NT2/D1 (cell line): ENCODE results near the gene OR10G4.
"Not testable (repeated sequence)": the region's sequence is repeated elsewhere in the genome, so short reads cannot be mapped to it uniquely, and the experiment has no call there.

ENCODE experiments used
- DNase-seq: peaks from one replicate; pipeline ENCODE4 v3.0.0-alpha.2; 2011; ENCODE audit warnings: low read depth, low spot score
- H3K27me3 ChIP-seq: 2 replicates; pipeline ENCODE4 v1.6.0; 2011; ENCODE audit warnings: mild to moderate bottlenecking; ENCODE audit not compliant: insufficient read length, insufficient read depth
- H3K36me3 ChIP-seq: 2 replicates; pipeline ENCODE4 v1.6.1; 2011; ENCODE audit warnings: mild to moderate bottlenecking, low read length, mixed read lengths; ENCODE audit not compliant: insufficient read depth, insufficient read length
- H3K4me1 ChIP-seq: 2 replicates; pipeline ENCODE4 v1.5.1; 2011; ENCODE audit not compliant: insufficient read depth, insufficient read length
- H3K4me3 ChIP-seq: 2 replicates; pipeline ENCODE4 v1.5.1; 2011; ENCODE audit warnings: low read depth; ENCODE audit not compliant: insufficient read length
- H3K9ac ChIP-seq: 2 replicates; pipeline ENCODE4 v1.6.0; 2011; ENCODE audit warnings: low read depth; ENCODE audit not compliant: insufficient read length
- H3K9me3 ChIP-seq: 2 replicates; pipeline ENCODE4 v1.5.1; 2011; ENCODE audit warnings: mild to moderate bottlenecking, low read length; ENCODE audit not compliant: insufficient read depth
- SUZ12 ChIP-seq: IDR thresholded peaks from 2 replicates; pipeline ENCODE4 v1.6.1; 2011; ENCODE audit not compliant: insufficient read length, insufficient read depth; ENCODE audit errors: extremely low read depth
- YY1 ChIP-seq: IDR thresholded peaks from 2 replicates; pipeline ENCODE4 v1.6.1; 2011; ENCODE audit not compliant: insufficient read length, insufficient read depth
- ZNF274 ChIP-seq: IDR thresholded peaks from 2 replicates; pipeline ENCODE4 v1.6.1; 2011; ENCODE audit warnings: mild to moderate bottlenecking, low read depth, low read length

The OR10G4 gene, protein sequence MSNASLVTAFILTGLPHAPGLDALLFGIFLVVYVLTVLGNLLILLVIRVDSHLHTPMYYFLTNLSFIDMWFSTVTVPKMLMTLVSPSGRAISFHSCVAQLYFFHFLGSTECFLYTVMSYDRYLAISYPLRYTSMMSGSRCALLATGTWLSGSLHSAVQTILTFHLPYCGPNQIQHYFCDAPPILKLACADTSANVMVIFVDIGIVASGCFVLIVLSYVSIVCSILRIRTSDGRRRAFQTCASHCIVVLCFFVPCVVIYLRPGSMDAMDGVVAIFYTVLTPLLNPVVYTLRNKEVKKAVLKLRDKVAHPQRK

DNA sequence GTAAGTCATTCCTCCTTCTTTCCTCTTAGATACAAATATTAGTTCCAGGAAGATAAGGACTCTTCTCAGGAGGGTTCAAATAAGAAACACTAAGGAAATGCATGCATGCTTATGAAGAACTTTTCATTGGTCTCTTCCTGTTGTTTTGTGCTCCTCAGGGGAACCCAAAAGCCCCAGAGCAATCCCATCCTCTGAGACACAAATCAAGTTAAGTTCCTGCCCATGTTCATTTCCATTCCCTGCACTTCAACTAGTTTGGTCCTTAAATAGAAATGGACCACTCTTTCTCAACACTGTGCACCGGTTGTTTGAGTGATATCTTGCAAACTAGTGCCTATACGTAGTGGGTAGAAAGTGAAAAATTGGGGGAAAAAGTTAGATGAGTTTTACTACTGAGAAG is at the start of gene OR10G4:
OR10G4 (plus strand) TSS at position 301 of the 400 bp plus-strand sequence. CDS start 2,578 bp downstream, outside the sequence.
- no peaks in the 10 kb centered on the region for H3K27me3 ChIP-seq
- no peak for DNase-seq
- no peaks in the 10 kb centered on the region for H3K9me3 ChIP-seq
- TF ChIP-seq ZNF274 (no peak), SUZ12 (no peak)
- no peak within 1 kb of the TSS for H3K4me3 ChIP-seq
- H3K9ac ChIP-seq: no peak within 1 kb of the TSS
- no peaks in the 10 kb centered on the region for H3K36me3 ChIP-seq
- no peaks in the 10 kb centered on the region for H3K4me1 ChIP-seq

DNA sequence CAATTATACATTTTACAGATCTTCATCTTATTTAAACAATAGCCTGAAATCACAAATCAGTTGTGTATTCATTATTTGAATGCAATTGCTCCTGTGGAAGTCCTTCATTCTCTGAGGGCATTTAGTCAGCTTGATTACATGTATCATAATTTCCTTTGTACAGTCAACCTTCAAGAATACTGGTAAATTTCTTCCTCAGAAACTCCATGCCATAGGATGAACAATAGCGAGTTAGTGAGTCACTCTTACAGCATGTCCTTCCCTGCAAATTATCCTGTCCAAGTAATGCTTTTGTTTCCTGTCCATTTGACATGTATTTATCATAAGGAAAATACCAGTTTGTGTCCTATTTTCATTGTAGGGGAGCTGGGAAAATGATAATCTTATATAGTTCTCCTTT is 39.0 kb upstream of the OR10G4 start:
- no peak for TF ChIP-seq YY1
- TF ChIP-seq ZNF274: no peak
- TF ChIP-seq SUZ12: no peak
- H3K9ac ChIP-seq: no peak overlapping the region
- no peak overlapping the region for H3K4me3 ChIP-seq
- no peaks in the 10 kb centered on the region for H3K36me3 ChIP-seq
- no peak for DNase-seq
- no peaks in the 10 kb centered on the region for H3K4me1 ChIP-seq
- no peaks in the 10 kb centered on the region for H3K9me3 ChIP-seq
- no peaks in the 10 kb centered on the region for H3K27me3 ChIP-seq

DNA sequence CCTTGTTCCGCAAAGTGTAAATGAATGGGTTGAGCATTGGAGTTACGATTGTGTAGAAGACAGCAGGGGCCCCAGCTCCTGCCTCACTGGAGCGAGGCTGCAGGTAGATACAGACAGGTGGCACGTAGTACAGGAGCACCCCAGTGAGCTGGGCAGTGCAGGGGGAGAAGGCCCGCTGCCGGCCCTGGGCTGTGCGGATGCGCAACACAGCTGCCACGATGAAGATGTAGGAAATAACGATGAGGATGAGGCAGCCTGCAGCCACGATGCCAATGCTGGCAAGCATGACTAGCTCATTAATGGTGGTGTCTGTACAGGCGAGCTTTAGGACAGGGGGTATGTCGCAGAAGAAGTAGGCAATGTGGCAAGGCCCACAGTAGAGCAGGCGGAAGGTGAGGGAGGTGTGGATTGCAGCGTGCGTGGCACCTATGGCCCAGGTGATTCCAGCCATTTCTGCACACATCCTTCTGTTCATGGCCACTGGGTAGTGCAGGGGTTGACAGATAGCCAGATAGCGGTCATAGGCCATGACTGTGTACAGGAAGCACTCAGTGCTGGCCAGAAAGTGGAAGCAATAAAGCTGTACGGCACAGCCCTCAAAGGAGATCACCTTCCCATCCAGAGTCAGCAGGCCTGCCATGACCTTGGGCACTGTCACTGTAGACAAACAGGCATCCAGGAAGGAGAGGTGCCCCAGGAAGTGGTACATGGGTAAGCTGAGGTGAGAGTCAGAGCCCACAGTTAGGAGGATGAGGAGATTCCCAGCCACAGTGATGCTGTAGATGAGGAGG is 35.8 kb upstream of the OR10G4 start:
- Histone ChIP-seq H3K36me3 (no peaks in the 10 kb centered on the region), H3K9me3 (no peaks in the 10 kb centered on the region), H3K27me3 (no peaks in the 10 kb centered on the region), H3K4me1 (no peaks in the 10 kb centered on the region), H3K9ac (no peak overlapping the region), H3K4me3 (no peak overlapping the region)
- DNase-seq: no peak
- TF ChIP-seq SUZ12: no peak
- TF ChIP-seq ZNF274: no peak
- no peak for TF ChIP-seq YY1

DNA sequence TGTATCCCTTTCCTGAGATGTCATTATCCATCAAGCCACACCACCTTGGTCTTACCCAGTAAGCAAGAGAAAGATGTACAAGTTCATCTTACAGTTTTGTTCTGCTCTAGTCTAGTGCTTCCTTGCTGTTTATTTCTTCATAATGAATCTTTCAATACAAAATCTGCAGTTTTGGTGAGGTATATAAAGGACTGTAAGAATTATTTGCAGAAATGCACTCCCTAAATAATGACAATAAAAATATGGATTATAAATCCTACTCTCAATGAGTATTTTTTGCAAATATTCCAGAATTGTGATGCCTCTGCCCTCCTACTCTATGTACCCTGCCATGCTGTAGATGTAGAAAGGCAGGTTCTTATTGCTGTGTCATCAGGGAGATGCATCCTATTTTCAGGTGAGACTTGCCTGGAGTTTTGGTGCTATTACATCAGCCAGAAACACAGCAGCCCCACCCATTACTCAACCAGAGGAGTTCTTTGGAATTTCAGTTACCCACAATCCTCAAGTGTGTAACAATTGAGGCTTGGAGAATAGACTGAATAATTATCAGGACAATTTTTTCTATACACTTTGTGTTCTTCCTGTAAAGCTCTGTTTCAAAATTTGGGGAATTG is 35.0 kb upstream of the OR10G4 start, which contains the start of gene OR10S1:
OR10S1 (minus strand) TSS at position 51 of the 617 bp plus-strand sequence. CDS start 117 bp downstream, outside the sequence.
- Histone ChIP-seq H3K4me3 (no peak within 1 kb of the TSS), H3K36me3 (no peaks in the 10 kb centered on the region), H3K4me1 (no peaks in the 10 kb centered on the region), H3K27me3 (no peaks in the 10 kb centered on the region), H3K9ac (no peak within 1 kb of the TSS), H3K9me3 (no peaks in the 10 kb centered on the region)
- no peak for DNase-seq
- no peak for TF ChIP-seq YY1
- TF ChIP-seq SUZ12: no peak
- TF ChIP-seq ZNF274: no peak

DNA sequence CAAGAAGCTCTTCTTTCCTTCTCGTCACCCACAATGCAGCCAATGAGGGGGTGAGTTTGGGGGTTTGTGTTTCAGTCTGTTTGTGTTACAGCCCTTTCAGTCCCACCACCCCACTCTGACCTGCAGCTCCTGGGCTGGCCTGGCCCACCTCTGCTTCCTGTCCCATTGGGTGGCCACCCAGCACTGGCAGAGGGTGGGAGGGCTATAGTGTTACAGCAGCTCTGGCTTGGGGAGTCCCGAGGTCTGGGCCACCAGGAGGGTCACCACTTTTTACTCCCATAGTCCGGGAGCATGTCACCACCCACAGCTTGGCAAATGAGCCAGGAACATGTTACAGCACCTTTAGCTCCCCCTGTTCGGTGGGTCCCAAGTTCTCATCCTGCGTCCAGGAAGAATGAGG is 33.5 kb upstream of the OR10G4 start:
- Histone ChIP-seq H3K9ac (no peak overlapping the region), H3K27me3 (no peaks in the 10 kb centered on the region), H3K4me1 (no peaks in the 10 kb centered on the region), H3K36me3 (no peaks in the 10 kb centered on the region), H3K9me3 (no peaks in the 10 kb centered on the region), H3K4me3 (no peak overlapping the region)
- DNase-seq: no peak
- no peak for TF ChIP-seq YY1
- no peak for TF ChIP-seq SUZ12
- no peak for TF ChIP-seq ZNF274

DNA sequence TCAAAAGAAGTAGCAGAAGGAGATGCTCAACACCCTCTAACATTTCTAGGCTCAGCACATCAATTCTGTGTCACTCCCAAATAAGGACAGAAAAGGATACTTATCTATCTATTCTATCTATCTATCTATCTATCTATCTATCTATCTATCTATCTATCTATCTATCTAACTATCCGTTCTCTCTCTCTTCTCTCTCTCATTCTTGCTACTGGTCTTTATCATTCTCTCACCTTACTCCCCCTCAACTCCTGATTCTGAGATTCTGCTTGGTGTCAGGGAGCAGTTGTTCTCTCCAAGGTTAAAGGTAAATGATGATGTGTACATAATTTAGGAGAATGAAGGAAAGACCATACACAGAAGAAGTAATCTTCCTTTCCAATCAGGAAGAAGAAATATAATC is 17.7 kb upstream of the OR10G4 start, which contains the start of gene OR10G6:
OR10G6 (minus strand) TSS at position 43 of the 400 bp plus-strand sequence; CDS start at position 43, 0 bp downstream.
- H3K9me3 ChIP-seq: no peaks in the 10 kb centered on the region
- no peaks in the 10 kb centered on the region for H3K4me1 ChIP-seq
- DNase-seq: no peak
- no peak within 1 kb of the TSS for H3K9ac ChIP-seq
- no peaks in the 10 kb centered on the region for H3K36me3 ChIP-seq
- no peaks in the 10 kb centered on the region for H3K27me3 ChIP-seq
- no peak within 1 kb of the TSS for H3K4me3 ChIP-seq
- no peak for TF ChIP-seq ZNF274

DNA sequence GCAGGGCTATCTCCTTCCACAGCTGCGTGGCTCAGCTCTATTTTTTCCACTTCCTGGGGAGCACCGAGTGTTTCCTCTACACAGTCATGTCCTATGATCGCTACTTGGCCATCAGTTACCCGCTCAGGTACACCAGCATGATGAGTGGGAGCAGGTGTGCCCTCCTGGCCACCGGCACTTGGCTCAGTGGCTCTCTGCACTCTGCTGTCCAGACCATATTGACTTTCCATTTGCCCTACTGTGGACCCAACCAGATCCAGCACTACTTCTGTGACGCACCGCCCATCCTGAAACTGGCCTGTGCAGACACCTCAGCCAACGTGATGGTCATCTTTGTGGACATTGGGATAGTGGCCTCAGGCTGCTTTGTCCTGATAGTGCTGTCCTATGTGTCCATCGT is 3.0 kb downstream of the OR10G4 start:
- not testable (repeated sequence) for H3K9me3 ChIP-seq, H3K9ac ChIP-seq, H3K36me3 ChIP-seq, H3K4me3 ChIP-seq, H3K4me1 ChIP-seq, H3K27me3 ChIP-seq, DNase-seq
